HG03442 (cell line): ENCODE data around the gene OR52E4.

ENCODE experiments used
- ATAC-seq: cut with Tn5 transposase; IDR thresholded peaks from one replicate; pipeline ENCODE4 v1.9.1; 2021; ENCODE audit warnings: mild to moderate bottlenecking, moderate library complexity; ENCODE audit not compliant: unreplicated experiment

The OR52E4 gene

DNA sequence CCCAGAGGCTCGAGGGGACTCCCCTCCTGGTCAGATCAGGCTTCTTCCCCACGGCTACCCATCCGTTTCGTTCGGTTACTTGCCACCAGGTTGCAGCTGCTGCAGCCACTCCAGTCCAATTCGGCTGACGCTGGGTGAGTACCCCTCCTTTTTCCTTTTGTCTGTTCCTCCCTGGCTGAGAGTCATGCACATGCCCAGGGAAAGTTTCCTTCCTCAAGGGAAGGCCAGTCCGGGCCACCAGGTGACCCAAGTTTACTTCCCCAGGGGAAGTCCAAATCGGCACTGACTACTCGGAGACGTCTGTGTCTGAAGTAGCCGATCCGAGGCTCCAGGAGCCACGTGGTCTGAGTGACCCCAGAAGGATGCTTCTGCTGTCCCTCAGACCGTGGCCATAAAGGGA, 48.4 kb downstream of the OR52E4 start:
- no peak for ATAC-seq

- no peak for ATAC-seq
Measured at GRCh38 chr11:5929571-5930368, 49.3 kb downstream of the OR52E4 start.

GRCh38 chr11:5930614-5931013, 50.2 kb downstream of the OR52E4 start:
- ATAC-seq: no peak

- ATAC-seq: no peak
Measured at GRCh38 chr11:5931061-5931460, 50.6 kb downstream of the OR52E4 start.

DNA sequence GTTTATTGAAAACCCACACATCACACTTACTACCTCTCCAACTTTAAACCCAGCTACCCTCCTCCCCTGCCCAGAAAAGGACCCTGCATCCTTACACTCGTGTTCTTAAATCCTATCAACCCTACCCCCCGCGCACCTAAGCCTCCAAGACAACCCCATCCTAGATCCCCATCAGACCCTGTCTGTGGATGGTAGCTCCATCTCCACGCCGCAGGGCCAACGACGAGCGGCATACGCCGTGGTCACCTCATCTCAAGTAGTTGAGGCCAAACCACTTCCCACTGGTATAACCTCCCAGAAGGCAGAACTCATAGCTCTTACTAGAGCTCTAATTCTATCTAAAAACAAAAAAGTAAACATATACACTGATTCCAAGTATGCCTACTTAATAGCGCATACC, 52.2 kb downstream of the OR52E4 start:
- no peak for ATAC-seq

- ATAC-seq: no peak
Measured at GRCh38 chr11:5933116-5933515, 52.7 kb downstream of the OR52E4 start.
